Activated CD4-positive, alpha-beta T cell treated with anti-CD3 and anti-CD28 coated beads, Interleukin-2, amount 10 ng/mL, durations not matched to agents 24 days and 14 days (primary cell): ENCODE data around the gene ABTB2. TPM values are rescaled to one million over a fixed set of nuclear protein-coding genes. Genes with fewer than 3 reads are reported as not detected.

Source experiments
- DNase-seq: peaks from one replicate; pipeline ENCODE4 v3.0.0; 2022
- H3K27ac Mint-ChIP-seq: one replicate; pipeline ENCODE4 v1.8.0; 2022; ENCODE audit warnings: mild to moderate bottlenecking, mixed read lengths
- H3K27me3 Mint-ChIP-seq: one replicate; pipeline ENCODE4 v1.8.0; 2022; ENCODE audit warnings: mixed read lengths
- H3K36me3 Mint-ChIP-seq: one replicate; pipeline ENCODE4 v1.8.0; 2022; ENCODE audit warnings: low read depth, mild to moderate bottlenecking, mixed read lengths
- H3K4me1 Mint-ChIP-seq: one replicate; pipeline ENCODE4 v1.8.0; 2021; ENCODE audit warnings: mixed read lengths
- H3K4me3 Mint-ChIP-seq: one replicate; pipeline ENCODE4 v1.8.0; 2022; ENCODE audit warnings: mild to moderate bottlenecking, moderate library complexity, mixed read lengths
- H3K9me3 Mint-ChIP-seq: one replicate; pipeline ENCODE4 v1.8.0; 2021; ENCODE audit warnings: mixed read lengths
- intact Hi-C: fragments of 100-400 bp; cut with micrococcal nuclease; formaldehyde crosslinking; loops from one replicate; pipeline ENCODE4 v1.15.1; 2023
- total RNA-seq: library from RNA; stranded (reverse); gene quantifications from 2 replicates; pipeline ENCODE4 v1.2.3, GENCODE V29; 2022

Gene ABTB2
- total RNA-seq, 1 donor from 2014 or later = 13.1 TPM

GRCh38 chr11:34270711-34271110 is 87.1 kb downstream of the ABTB2 start:
- Mint-ChIP-seq H3K4me3 (no peak overlapping the region), H3K36me3 (no peaks in the 10 kb centered on the region), H3K4me1 (peaks cover 8% of the 10 kb centered on the region), H3K27ac (no peak overlapping the region), H3K27me3 (peaks cover 5% of the 10 kb centered on the region), H3K9me3 (no peaks in the 10 kb centered on the region)
- intact Hi-C loops = no loop called here
- DNase-seq = no peak

GRCh38 chr11:34269694-34270245 is 88.0 kb downstream of the ABTB2 start:
- intact Hi-C loops = no loop called here
- Mint-ChIP-seq H3K4me3 (no peak overlapping the region), H3K4me1 (peaks cover 7% of the 10 kb centered on the region), H3K27me3 (peaks cover 5% of the 10 kb centered on the region), H3K9me3 (no peaks in the 10 kb centered on the region), H3K36me3 (no peaks in the 10 kb centered on the region), H3K27ac (no peak overlapping the region)
- no peak for DNase-seq

- no peaks in the 10 kb centered on the region for H3K36me3 Mint-ChIP-seq
Measured at GRCh38 chr11:34268906-34269430, 88.8 kb downstream of the ABTB2 start.

GRCh38 chr11:34267417-34267816 is 90.4 kb downstream of the ABTB2 start:
- Mint-ChIP-seq H3K9me3 (no peaks in the 10 kb centered on the region), H3K4me3 (no peak overlapping the region), H3K36me3 (no peaks in the 10 kb centered on the region), H3K27ac (no peak overlapping the region), H3K27me3 (peaks cover 8% of the 10 kb centered on the region), H3K4me1 (peaks cover 7% of the 10 kb centered on the region)
- intact Hi-C loops = no loop called here
- DNase-seq = no peak

More at GRCh38 chr11:34268906-34269430, 88.8 kb downstream of the ABTB2 start:
- peaks cover 5% of the 10 kb centered on the region for H3K27me3 Mint-ChIP-seq
- H3K27ac Mint-ChIP-seq = no peak overlapping the region
- no peaks in the 10 kb centered on the region for H3K9me3 Mint-ChIP-seq
- H3K4me3 Mint-ChIP-seq = no peak overlapping the region
- intact Hi-C loops = no loop called here
- DNase-seq = no peak
- peaks cover 7% of the 10 kb centered on the region for H3K4me1 Mint-ChIP-seq

DNA sequence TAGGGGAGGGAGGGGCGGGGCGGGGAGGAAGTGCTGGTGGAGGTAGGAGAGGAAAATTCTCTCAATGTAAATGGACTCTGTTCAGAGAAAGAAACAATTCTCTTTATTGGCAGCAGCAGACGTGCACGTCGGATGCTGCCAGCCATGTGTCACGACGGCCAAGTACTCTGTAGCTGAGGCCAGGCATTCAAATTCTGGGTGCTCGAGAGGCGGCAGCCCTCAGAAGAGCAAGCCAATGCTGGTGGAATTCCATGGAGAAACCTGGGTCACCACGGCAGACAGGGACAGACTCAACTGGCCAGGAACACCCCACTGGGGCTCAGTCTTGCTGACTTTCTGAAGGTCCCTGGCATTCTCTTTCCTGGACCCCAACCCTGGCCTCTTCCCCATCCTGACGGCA is 90.8 kb downstream of the ABTB2 start:
- Mint-ChIP-seq H3K4me3 (no peak overlapping the region), H3K27ac (no peak overlapping the region), H3K4me1 (peaks cover 9% of the 10 kb centered on the region), H3K9me3 (no peaks in the 10 kb centered on the region), H3K27me3 (peaks cover 8% of the 10 kb centered on the region), H3K36me3 (no peaks in the 10 kb centered on the region)
- intact Hi-C loops = no loop called here
- DNase-seq = no peak

DNA sequence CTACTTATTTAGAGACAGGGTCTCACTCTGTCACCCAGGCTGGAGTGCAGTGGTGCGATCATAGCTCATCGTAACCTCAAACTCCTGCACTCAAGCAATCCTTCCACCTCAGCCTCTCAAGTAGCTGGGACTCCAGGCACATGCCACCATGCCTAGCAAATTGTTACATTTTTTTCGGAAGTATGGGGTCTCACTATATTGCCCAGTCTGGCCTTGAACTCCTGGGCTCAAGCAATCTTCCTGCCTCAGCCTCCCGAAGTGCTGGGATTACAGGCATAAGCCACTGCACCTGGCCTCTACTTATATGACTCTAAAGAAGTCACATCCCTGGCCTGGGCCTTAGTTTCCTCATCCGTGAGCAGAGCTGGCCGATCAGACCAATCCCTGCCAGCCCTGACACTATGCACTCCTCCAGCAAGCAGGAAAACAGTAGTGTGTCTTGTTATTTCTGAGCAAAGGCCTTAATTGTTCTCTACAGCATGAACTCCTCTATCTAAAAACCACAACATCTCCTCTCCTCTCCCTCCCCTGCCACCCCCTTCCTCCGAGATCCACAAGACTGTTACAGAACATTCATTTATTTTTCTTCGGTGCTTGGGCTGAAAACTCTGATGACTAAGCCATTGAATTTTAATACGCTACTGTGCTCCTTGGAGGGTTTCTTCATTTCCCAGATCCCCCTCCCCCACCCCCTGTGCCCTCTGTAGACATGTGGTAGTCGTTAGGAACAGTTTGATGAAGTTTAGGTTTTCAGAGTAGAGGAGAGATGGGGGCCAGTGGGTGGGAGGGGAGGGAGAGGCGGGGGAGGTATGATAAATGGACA is 91.5 kb downstream of the ABTB2 start:
- no peak overlapping the region for H3K4me3 Mint-ChIP-seq
- intact Hi-C loops = no loop called here
- peaks cover 13% of the 10 kb centered on the region for H3K4me1 Mint-ChIP-seq
- no peaks in the 10 kb centered on the region for H3K36me3 Mint-ChIP-seq
- no peak for DNase-seq
- peak overlapping the region; percentile 58 for H3K27ac Mint-ChIP-seq
- no peaks in the 10 kb centered on the region for H3K9me3 Mint-ChIP-seq
- H3K27me3 Mint-ChIP-seq = peaks cover 11% of the 10 kb centered on the region

GRCh38 chr11:34264303-34265110 is 93.3 kb downstream of the ABTB2 start:
- intact Hi-C loops = no loop called here
- Mint-ChIP-seq H3K27me3 (peaks cover 13% of the 10 kb centered on the region), H3K4me1 (peaks cover 13% of the 10 kb centered on the region), H3K9me3 (no peaks in the 10 kb centered on the region), H3K27ac (no peak overlapping the region), H3K36me3 (no peaks in the 10 kb centered on the region), H3K4me3 (no peak overlapping the region)
- no peak for DNase-seq

DNA sequence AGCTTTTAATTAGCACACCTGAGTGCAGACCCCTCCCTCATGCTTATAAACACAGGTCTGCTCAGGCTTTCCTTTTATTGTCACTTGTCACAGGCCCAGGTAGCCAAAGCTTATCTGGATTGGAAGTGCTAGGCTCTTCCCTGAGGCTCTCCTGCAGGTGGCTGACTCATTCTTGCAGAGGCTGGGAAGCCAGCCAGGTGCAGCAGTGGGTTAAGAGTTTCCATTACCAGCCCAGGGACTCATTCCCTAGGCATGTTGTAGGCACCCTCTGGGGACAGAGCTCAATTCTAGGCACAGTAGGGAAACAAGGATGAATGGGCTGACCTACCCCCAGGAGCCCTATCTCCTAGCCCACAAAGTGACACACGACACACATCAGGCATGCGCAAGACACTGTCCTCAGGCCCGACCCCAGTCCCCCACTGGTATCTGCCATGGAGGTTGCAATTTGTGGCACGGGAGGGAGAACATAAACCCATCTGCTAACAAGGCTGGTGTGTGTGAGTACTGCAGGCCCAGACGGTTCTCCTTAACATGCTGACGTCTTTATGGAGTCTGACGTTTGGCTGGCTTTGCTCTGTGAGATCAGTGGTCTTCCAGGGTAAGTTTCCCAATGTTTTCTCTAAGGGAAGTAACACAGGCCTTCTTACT is 94.2 kb downstream of the ABTB2 start:
- peaks cover 13% of the 10 kb centered on the region for H3K27me3 Mint-ChIP-seq
- intact Hi-C loops = no loop called here
- H3K27ac Mint-ChIP-seq = no peak overlapping the region

GRCh38 chr11:34262531-34263081 is 95.2 kb downstream of the ABTB2 start:
- no peak overlapping the region for H3K4me3 Mint-ChIP-seq
- H3K4me1 Mint-ChIP-seq = peaks cover 13% of the 10 kb centered on the region
- peaks cover 18% of the 10 kb centered on the region for H3K27me3 Mint-ChIP-seq
- no peak overlapping the region for H3K27ac Mint-ChIP-seq
- no peaks in the 10 kb centered on the region for H3K9me3 Mint-ChIP-seq
- intact Hi-C loops = no loop called here
- no peaks in the 10 kb centered on the region for H3K36me3 Mint-ChIP-seq
- DNase-seq = no peak

More for the DNA sequence above, 94.2 kb downstream of the ABTB2 start:
- no peak for DNase-seq
- no peaks in the 10 kb centered on the region for H3K36me3 Mint-ChIP-seq
- no peak overlapping the region for H3K4me3 Mint-ChIP-seq
- H3K4me1 Mint-ChIP-seq = peaks cover 13% of the 10 kb centered on the region
- no peaks in the 10 kb centered on the region for H3K9me3 Mint-ChIP-seq

- H3K27me3 Mint-ChIP-seq = peaks cover 20% of the 10 kb centered on the region
- H3K36me3 Mint-ChIP-seq = no peaks in the 10 kb centered on the region
- no peak overlapping the region for H3K27ac Mint-ChIP-seq
- intact Hi-C loops = no loop called here
- peaks cover 13% of the 10 kb centered on the region for H3K4me1 Mint-ChIP-seq
- no peaks in the 10 kb centered on the region for H3K9me3 Mint-ChIP-seq
- no peak overlapping the region for H3K4me3 Mint-ChIP-seq
- DNase-seq = no peak
Measured at GRCh38 chr11:34261820-34262219, 96.0 kb downstream of the ABTB2 start.

DNA sequence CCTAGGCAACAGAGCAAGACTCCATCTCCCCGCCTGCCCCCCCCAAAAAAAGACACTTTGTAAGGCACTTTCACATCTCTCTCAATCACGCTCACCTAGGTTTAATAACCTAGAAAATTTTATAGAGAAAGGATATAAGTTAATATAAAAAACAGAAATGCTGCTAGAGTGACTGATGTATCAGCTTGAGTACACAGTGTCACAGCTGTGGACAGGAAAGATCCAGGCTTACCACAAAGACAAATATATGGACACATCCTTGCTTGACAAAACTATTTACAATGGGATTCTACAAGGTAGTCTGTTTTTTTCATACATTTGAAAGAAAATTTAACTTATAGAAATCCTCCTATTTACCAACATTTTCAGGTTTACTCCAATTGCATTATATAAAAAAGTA is 96.7 kb downstream of the ABTB2 start:
- intact Hi-C loops = no loop called here
- Mint-ChIP-seq H3K4me3 (no peak overlapping the region), H3K4me1 (peaks cover 7% of the 10 kb centered on the region), H3K9me3 (no peaks in the 10 kb centered on the region), H3K27me3 (peaks cover 19% of the 10 kb centered on the region), H3K36me3 (peaks cover 2% of the 10 kb centered on the region), H3K27ac (no peak overlapping the region)
- no peak for DNase-seq

DNA sequence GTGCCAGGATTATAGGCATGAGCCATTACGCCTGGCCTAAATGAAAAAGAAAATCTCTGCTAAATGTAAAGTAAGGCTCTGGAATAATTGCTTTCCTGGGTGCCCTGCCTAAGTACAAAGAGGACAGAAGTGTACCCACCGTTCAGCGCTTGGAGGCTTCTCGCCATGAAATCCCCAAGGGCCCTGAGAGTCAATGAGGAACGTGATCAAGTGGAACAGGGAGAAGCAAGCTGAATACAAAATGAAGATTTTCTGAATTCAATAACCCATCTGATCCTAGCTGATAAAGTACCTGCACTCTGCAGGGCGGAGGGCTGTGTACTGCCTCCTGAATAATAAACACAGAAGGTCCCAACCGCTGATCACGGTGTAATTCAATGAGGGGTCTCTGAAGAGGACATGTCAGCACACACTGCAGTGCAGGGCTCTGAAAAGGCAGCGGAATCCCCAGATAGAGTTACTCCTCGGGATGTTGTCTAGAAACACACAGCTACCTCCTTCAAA is 97.7 kb downstream of the ABTB2 start:
- Mint-ChIP-seq H3K27me3 (peaks cover 22% of the 10 kb centered on the region), H3K4me3 (no peak overlapping the region), H3K9me3 (no peaks in the 10 kb centered on the region), H3K27ac (no peak overlapping the region), H3K36me3 (peaks cover 2% of the 10 kb centered on the region), H3K4me1 (peaks cover 6% of the 10 kb centered on the region)
- DNase-seq = no peak
- intact Hi-C loops = no loop called here

DNA sequence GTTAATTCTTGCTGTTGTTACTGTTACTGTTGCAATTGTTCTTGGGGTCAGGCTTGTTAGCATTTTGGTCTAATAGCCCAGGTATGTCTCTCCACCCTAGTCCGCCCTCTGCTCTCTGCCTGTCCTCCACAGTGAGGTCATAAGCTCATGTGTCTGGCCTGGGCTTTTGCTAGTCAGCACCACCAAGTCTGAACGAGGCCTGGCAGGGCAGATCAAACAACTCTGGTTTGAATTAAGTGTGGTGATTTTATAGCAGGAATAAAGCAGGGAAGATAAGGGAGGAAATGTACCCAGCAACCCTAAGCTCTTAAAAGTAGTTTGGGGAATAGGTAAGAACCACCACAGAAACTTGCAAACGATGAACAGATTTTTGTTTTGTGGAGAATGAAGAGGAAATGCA is 98.7 kb downstream of the ABTB2 start:
- H3K9me3 Mint-ChIP-seq = no peaks in the 10 kb centered on the region
- H3K4me1 Mint-ChIP-seq = peaks cover 8% of the 10 kb centered on the region
- H3K36me3 Mint-ChIP-seq = peaks cover 2% of the 10 kb centered on the region
- H3K27ac Mint-ChIP-seq = no peak overlapping the region
- H3K4me3 Mint-ChIP-seq = no peak overlapping the region
- intact Hi-C loops = no loop called here
- H3K27me3 Mint-ChIP-seq = peaks cover 25% of the 10 kb centered on the region
- no peak for DNase-seq
